ENCODE measurements around the gene RSPO3. TPM values are rescaled to one million over a fixed set of nuclear protein-coding genes. Genes with fewer than 3 reads are reported as not detected.

Gene RSPO3
- total RNA-seq, 1 experiment from 2014 or later: not detected

DNA sequence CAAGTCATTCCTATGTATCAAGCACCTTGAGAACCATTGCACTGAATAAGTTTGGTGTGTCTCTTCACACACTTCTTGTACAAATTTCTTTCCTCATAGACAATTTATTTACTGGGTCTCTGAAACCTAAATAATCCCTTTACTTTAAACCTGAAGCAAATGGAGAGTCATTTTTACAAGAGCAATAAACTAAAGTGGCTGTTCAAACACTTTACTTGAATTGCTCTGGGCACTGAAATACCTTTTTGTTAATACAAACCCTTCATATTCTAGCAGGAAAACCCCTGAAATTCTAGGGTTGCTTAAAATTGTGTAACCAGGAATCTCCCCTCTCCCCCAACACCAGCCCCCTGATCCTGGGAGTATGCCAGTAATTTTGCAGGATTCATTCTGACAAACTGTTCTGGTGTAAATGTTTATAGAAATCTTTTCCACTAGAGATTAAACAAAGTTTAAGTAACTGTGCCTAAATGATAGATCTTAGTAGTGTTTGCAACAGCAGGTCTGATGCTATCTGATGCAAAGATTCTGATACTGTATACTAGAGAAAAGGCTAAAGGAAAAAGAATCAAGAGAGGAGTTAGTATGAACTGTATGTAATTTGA lies 13.4 kb downstream of the RSPO3 start (continued):
- TF ChIP-seq, protein P1, sequence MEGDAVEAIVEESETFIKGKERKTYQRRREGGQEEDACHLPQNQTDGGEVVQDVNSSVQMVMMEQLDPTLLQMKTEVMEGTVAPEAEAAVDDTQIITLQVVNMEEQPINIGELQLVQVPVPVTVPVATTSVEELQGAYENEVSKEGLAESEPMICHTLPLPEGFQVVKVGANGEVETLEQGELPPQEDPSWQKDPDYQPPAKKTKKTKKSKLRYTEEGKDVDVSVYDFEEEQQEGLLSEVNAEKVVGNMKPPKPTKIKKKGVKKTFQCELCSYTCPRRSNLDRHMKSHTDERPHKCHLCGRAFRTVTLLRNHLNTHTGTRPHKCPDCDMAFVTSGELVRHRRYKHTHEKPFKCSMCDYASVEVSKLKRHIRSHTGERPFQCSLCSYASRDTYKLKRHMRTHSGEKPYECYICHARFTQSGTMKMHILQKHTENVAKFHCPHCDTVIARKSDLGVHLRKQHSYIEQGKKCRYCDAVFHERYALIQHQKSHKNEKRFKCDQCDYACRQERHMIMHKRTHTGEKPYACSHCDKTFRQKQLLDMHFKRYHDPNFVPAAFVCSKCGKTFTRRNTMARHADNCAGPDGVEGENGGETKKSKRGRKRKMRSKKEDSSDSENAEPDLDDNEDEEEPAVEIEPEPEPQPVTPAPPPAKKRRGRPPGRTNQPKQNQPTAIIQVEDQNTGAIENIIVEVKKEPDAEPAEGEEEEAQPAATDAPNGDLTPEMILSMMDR (IDR thresholded peaks at IDR 0.05 in 2 of 3, conservative IDR thresholded peaks at IDR 0.05 in 1 of 3; ENCODE audit: borderline replicate concordance in 1 of 3, insufficient read depth in 1 of 3, low read depth in 2 of 3, low read length in 2 of 3): no peak
- TF ChIP-seq JUND (IDR thresholded peaks at IDR 0.05): no peak

DNA sequence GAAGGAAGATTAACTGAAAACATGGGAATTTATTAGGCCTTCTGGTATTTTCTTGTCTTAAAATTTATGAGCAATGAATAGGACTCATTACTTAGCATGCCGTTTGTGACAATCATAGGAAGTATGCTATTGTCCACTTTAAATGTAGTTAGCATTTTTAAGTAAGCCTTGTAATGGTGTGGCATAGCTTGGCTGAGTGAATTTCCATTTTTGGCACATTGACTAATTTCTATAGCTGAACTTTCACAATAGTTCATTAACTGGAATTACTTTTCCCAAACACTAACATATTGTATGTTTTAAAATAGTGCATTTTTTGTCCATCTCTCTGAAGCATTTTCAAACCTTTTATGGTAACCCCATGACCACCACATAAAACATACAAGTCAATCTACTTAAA lies 15.7 kb downstream of the RSPO3 start:
- no peak overlapping the region for H3K4me2 ChIP-seq (ENCODE audit: low read length)
- POLR2A ChIA-PET: no interaction called here
- no peaks in the 10 kb centered on the region for H3K79me2 ChIP-seq (ENCODE audit: insufficient read depth, low read length)
- no peaks in the 10 kb centered on the region for H4K20me1 ChIP-seq (ENCODE audit: insufficient read depth)
- H3K4me3 ChIP-seq (replicated peaks in 1 of 2; ENCODE audit: low read depth in 1 of 2, low read length in 2 of 2): no peak overlapping the region
- DNase-seq (ENCODE audit: low read depth, low spot score) (no peak), ATAC-seq (no peak)
- intact Hi-C loops (cut with micrococcal nuclease): no loop called here
- no peak overlapping the region for H2AFZ ChIP-seq (ENCODE audit: low read depth, low read length, poor library complexity, severe bottlenecking)
- peaks cover 19% of the 10 kb centered on the region for H3K27me3 ChIP-seq (ENCODE audit: insufficient read depth, low read length)
- no peaks in the 10 kb centered on the region for H3K4me1 ChIP-seq (ENCODE audit: control insufficient read depth in 1 of 2, insufficient read depth in 2 of 2, low read length in 2 of 2)
- CTCF ChIA-PET: no interaction called here
- no peaks in the 10 kb centered on the region for H3K9me2 ChIP-seq (ENCODE audit: insufficient read depth)
- H3K9me3 ChIP-seq (ENCODE audit: control insufficient read depth in 1 of 2, insufficient read depth in 1 of 2, low read depth in 1 of 2, low read length in 2 of 2): no peaks in the 10 kb centered on the region
- RAD21 ChIA-PET (ENCODE audit: low non-redundant PET in 1 of 2, low total read pairs in 2 of 2, uncharacterized antibody in 2 of 2, unreplicated experiment in 2 of 2): no interaction called here
- no peak overlapping the region for H3K9ac ChIP-seq (ENCODE audit: low read length)
- H3K27ac ChIP-seq (ENCODE audit: low read depth, low read length): no peak overlapping the region
- TF ChIP-seq POLR2A (IDR thresholded peaks at IDR 0.05; ENCODE audit: borderline replicate concordance, extremely low read depth, insufficient read depth, insufficient read length): no peak
- TF ChIP-seq, protein P2, sequence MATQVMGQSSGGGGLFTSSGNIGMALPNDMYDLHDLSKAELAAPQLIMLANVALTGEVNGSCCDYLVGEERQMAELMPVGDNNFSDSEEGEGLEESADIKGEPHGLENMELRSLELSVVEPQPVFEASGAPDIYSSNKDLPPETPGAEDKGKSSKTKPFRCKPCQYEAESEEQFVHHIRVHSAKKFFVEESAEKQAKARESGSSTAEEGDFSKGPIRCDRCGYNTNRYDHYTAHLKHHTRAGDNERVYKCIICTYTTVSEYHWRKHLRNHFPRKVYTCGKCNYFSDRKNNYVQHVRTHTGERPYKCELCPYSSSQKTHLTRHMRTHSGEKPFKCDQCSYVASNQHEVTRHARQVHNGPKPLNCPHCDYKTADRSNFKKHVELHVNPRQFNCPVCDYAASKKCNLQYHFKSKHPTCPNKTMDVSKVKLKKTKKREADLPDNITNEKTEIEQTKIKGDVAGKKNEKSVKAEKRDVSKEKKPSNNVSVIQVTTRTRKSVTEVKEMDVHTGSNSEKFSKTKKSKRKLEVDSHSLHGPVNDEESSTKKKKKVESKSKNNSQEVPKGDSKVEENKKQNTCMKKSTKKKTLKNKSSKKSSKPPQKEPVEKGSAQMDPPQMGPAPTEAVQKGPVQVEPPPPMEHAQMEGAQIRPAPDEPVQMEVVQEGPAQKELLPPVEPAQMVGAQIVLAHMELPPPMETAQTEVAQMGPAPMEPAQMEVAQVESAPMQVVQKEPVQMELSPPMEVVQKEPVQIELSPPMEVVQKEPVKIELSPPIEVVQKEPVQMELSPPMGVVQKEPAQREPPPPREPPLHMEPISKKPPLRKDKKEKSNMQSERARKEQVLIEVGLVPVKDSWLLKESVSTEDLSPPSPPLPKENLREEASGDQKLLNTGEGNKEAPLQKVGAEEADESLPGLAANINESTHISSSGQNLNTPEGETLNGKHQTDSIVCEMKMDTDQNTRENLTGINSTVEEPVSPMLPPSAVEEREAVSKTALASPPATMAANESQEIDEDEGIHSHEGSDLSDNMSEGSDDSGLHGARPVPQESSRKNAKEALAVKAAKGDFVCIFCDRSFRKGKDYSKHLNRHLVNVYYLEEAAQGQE (IDR thresholded peaks at IDR 0.05; ENCODE audit: low read depth): no peak
- TF ChIP-seq CBX3 (IDR thresholded peaks at IDR 0.05; ENCODE audit: low read depth): no peak
- no peak for TF ChIP-seq POLR2AphosphoS5 (IDR thresholded peaks at IDR 0.05; ENCODE audit: low read depth, low read length)
- no peak for TF ChIP-seq EZH2 (IDR thresholded peaks at IDR 0.05)
- no peak for TF ChIP-seq YY1 (IDR thresholded peaks at IDR 0.05; ENCODE audit: extremely low read depth, insufficient replicate concordance, low read depth, low read length)
- TF ChIP-seq JUND (IDR thresholded peaks at IDR 0.05): no peak
- TF ChIP-seq CEBPB (IDR thresholded peaks at IDR 0.05; ENCODE audit: low read depth): no peak
- TF ChIP-seq FOSL1 (IDR thresholded peaks at IDR 0.05; ENCODE audit: low read depth): no peak
- no peak for TF ChIP-seq RAD21 (IDR thresholded peaks at IDR 0.05; ENCODE audit: low read depth)
- TF ChIP-seq, protein P1 (IDR thresholded peaks at IDR 0.05 in 2 of 3, conservative IDR thresholded peaks at IDR 0.05 in 1 of 3; ENCODE audit: borderline replicate concordance in 1 of 3, insufficient read depth in 1 of 3, low read depth in 2 of 3, low read length in 2 of 3): no peak
- TF ChIP-seq ELF1 (IDR thresholded peaks at IDR 0.05; ENCODE audit: borderline replicate concordance, low read depth): no peak
- no peak for TF ChIP-seq SP1 (IDR thresholded peaks at IDR 0.05; ENCODE audit: low read depth)
- no peak for TF ChIP-seq EZH2phosphoT487 (IDR thresholded peaks at IDR 0.05; ENCODE audit: borderline replicate concordance)
- no peak for TF ChIP-seq SRF (IDR thresholded peaks at IDR 0.05; ENCODE audit: low read depth)
- no peak for TF ChIP-seq SIN3A (IDR thresholded peaks at IDR 0.05; ENCODE audit: low read depth)
- no peaks in the 10 kb centered on the region for H3K36me3 ChIP-seq (ENCODE audit: control insufficient read depth in 1 of 2, insufficient read depth in 2 of 2, low read length in 2 of 2)
- BruUV-seq (replicated peaks): no TSS peak
